GM12874 (cell line): ENCODE measurements around the gene GYS1.
A peak's percentile ranks its signal among the peaks of the same experiment; 100 is the strongest.
"Not testable (repeated sequence)": the region's sequence is repeated elsewhere in the genome, so short reads cannot be mapped to it uniquely, and the experiment has no call there.

Source experiments
- CTCF ChIP-seq: IDR thresholded peaks from 2 replicates; pipeline ENCODE4 v1.5.1; 2011; ENCODE audit warnings: low read depth, mild to moderate bottlenecking, control low read depth, low read length, moderate library complexity; ENCODE audit not compliant: insufficient read depth

The GYS1 gene

GRCh38 chr19:48993175-48994034, at the start of gene GYS1, which contains the start of gene RUVBL2:
Gene GYS1 (minus strand): TSS chr19:48993309. CDS start chr19:48993112, 197 bp downstream.
Gene RUVBL2 (plus strand): TSS chr19:48993887. CDS start chr19:48993912, 25 bp downstream.
- peak; percentile 99 for TF ChIP-seq CTCF

GRCh38 chr19:49042177-49042576, 49.1 kb upstream of the GYS1 start:
- no peak for TF ChIP-seq CTCF

GRCh38 chr19:49036815-49037214, 43.7 kb upstream of the GYS1 start, which contains the start of gene CGB1:
Gene CGB1 (minus strand): TSS chr19:49036895. CDS start chr19:49036711, 184 bp downstream.
- TF ChIP-seq CTCF = peak; percentile 68

GRCh38 chr19:49031642-49032301, 38.7 kb upstream of the GYS1 start, which contains the start of gene CGB2:
Gene CGB2 (plus strand): TSS chr19:49031890. CDS start chr19:49032096, 206 bp downstream.
- TF ChIP-seq CTCF = peak; percentile 56

- not testable (repeated sequence) for TF ChIP-seq CTCF
Measured at GRCh38 chr19:49024233-49024632, 31.1 kb upstream of the GYS1 start, which contains the start of gene CGB3. Gene CGB3 (minus strand): TSS chr19:49024333. CDS start chr19:49023971, 362 bp downstream.

- no peak for TF ChIP-seq CTCF
Measured at GRCh38 chr19:49022116-49022515, 29.0 kb upstream of the GYS1 start.
